Muscle layer of duodenum (tissue), 2 donors: ENCODE data around the gene COMMD6.

Experiments
- H3K27ac ChIP-seq: one replicate; pipeline ENCODE4 v1.7.0; 2013; ENCODE audit warnings: mild to moderate bottlenecking, low read length
- H3K27me3 ChIP-seq: one replicate; pipeline ENCODE4 v1.7.0; 2013; ENCODE audit warnings: low read depth, mild to moderate bottlenecking, control low read depth, low read length
- H3K36me3 ChIP-seq, 2 donors: one replicate each; pipeline ENCODE4 v1.7.0; 2013; ENCODE audit warnings: low read length in 2 of 2, control low read depth in 1 of 2, mild to moderate bottlenecking in 1 of 2; ENCODE audit not compliant: insufficient read depth in 2 of 2, control insufficient read depth in 1 of 2
- H3K4me1 ChIP-seq, 2 donors: one replicate each; pipeline ENCODE4 v1.7.0; 2013; ENCODE audit warnings: low read length in 2 of 2, mild to moderate bottlenecking in 2 of 2, control low read depth in 1 of 2, moderate library complexity in 1 of 2; ENCODE audit not compliant: insufficient read depth in 2 of 2, control insufficient read depth in 1 of 2
- H3K4me3 ChIP-seq, 2 donors: one replicate each; pipeline ENCODE4 v1.7.0; 2013; ENCODE audit warnings: low read length in 2 of 2, low read depth in 1 of 2, mild to moderate bottlenecking in 1 of 2
- H3K9me3 ChIP-seq, 2 donors: one replicate each; pipeline ENCODE4 v1.7.0; 2013; ENCODE audit warnings: low read length in 2 of 2, control low read depth in 1 of 2, mild to moderate bottlenecking in 1 of 2; ENCODE audit not compliant: control insufficient read depth in 1 of 2
- donor health status: healthy.

Gene COMMD6

GRCh38 chr13:75480671-75481175 is 56.9 kb downstream of the COMMD6 start:
- no peaks in the 10 kb centered on the region for H3K27me3 ChIP-seq
- no peaks in the 10 kb centered on the region for H3K36me3 ChIP-seq
- peaks cover 4 to 19% of the 10 kb centered on the region in 2 donors for H3K4me1 ChIP-seq
- H3K4me3 ChIP-seq = peak overlapping the region; percentile 77 to 99
- no peaks in the 10 kb centered on the region for H3K9me3 ChIP-seq
- H3K27ac ChIP-seq = no peak overlapping the region

GRCh38 chr13:75479102-75479740 is 58.4 kb downstream of the COMMD6 start:
- Histone ChIP-seq H3K4me1 (peaks cover 4 to 19% of the 10 kb centered on the region in 2 donors), H3K9me3 (no peaks in the 10 kb centered on the region), H3K4me3 (no peak overlapping the region), H3K36me3 (no peaks in the 10 kb centered on the region), H3K27ac (no peak overlapping the region), H3K27me3 (no peaks in the 10 kb centered on the region)

- Histone ChIP-seq H3K4me3 (no peak overlapping the region), H3K4me1 (peaks cover 4 to 19% of the 10 kb centered on the region in 2 donors), H3K36me3 (no peaks in the 10 kb centered on the region), H3K9me3 (no peaks in the 10 kb centered on the region), H3K27me3 (no peaks in the 10 kb centered on the region), H3K27ac (no peak overlapping the region)
Observed at GRCh38 chr13:75478659-75479058, 59.0 kb downstream of the COMMD6 start.
